SK-N-MC (cell line): ENCODE data around the gene THAP7.

Experiments used
- EZH2 ChIP-seq: fragments of 200-600 bp; sonication (generic); IDR thresholded peaks from one replicate; pipeline ENCODE4 v1.6.1; 2017; ENCODE audit warnings: antibody characterized with exemption
- POLR2AphosphoS5 ChIP-seq: IDR thresholded peaks from 2 replicates; pipeline ENCODE4 v1.6.1; 2012; ENCODE audit warnings: mild to moderate bottlenecking, low read depth, low read length, borderline replicate concordance

GRCh38 chr22:21047035-21047661 is 45.2 kb upstream of the THAP7 start:
- TF ChIP-seq POLR2AphosphoS5, result no peak
- no peak for TF ChIP-seq EZH2
